ENCODE measurements around the gene CDH7. TPM values are rescaled to one million over a fixed set of nuclear protein-coding genes. Genes with fewer than 3 reads are reported as not detected.

CDH7 gene, protein sequence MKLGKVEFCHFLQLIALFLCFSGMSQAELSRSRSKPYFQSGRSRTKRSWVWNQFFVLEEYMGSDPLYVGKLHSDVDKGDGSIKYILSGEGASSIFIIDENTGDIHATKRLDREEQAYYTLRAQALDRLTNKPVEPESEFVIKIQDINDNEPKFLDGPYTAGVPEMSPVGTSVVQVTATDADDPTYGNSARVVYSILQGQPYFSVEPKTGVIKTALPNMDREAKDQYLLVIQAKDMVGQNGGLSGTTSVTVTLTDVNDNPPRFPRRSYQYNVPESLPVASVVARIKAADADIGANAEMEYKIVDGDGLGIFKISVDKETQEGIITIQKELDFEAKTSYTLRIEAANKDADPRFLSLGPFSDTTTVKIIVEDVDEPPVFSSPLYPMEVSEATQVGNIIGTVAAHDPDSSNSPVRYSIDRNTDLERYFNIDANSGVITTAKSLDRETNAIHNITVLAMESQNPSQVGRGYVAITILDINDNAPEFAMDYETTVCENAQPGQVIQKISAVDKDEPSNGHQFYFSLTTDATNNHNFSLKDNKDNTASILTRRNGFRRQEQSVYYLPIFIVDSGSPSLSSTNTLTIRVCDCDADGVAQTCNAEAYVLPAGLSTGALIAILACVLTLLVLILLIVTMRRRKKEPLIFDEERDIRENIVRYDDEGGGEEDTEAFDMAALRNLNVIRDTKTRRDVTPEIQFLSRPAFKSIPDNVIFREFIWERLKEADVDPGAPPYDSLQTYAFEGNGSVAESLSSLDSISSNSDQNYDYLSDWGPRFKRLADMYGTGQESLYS
- under 0.01 TPM in 1 of 2 replicates, not detected in the other for total RNA-seq

DNA sequence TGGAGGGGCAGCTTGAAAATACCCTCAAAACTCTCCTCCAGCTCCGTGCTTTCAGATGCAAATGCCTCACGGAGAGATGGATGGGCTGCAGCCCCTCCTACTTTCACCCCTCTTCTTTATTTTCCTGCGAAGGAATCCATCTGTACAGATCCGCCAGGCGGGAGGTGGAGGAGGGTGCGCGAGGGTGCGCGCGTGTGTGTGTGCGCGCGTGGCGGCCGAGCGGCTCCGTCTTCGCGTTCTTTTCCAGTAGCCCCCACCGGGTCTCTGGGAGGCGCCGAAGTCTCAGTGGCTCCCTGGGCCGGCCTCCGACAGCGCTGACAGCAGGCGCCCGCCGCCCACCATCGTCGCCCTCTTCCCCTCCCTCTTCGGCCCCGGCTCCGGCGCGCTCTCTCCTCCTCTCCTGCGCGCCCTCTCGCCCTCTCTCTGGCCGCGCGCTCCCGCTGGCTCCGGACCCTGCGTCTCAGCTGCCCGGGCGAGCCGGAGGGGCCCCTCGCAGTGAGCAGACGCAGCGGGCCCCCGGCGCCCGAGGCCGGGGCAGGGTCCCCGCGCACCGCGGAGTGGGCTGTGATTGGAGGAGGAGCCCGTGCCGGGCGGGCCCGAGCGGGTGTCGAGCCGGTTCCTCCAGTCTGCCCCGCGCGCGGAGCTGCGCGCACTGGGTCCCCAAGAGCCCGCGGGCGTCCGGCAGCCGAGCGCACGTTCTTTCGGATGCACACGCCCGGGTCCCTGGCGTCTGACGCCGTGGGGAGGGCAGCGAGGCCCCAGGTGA is at the start of gene CDH7:
Gene CDH7 (plus strand): TSS at position 624 of the 766 bp plus-strand sequence. CDS start 11,831 bp downstream, outside the sequence.

All from bladder microvascular endothelial cell (primary cell).